Choroid plexus epithelial cell (primary cell): Measurements from ENCODE around the gene NRDE2.

Source experiments
- DNase-seq: peaks from one replicate; pipeline ENCODE4 v3.0.0-alpha.2; 2010; ENCODE audit warnings: low read depth
- H3K4me3 ChIP-seq: 2 replicates; pipeline ENCODE4 v1.5.1; 2011; ENCODE audit warnings: low read depth, mild to moderate bottlenecking, control low read depth, low read length, moderate library complexity
- TF ChIP-seq, protein P1 (sequence below): conservative IDR thresholded peaks from 2 replicates; pipeline ENCODE4 v1.5.1; 2011; ENCODE audit warnings: low read depth, mild to moderate bottlenecking, control low read depth, inconsistent platforms, low read length, moderate library complexity

Gene NRDE2

DNA sequence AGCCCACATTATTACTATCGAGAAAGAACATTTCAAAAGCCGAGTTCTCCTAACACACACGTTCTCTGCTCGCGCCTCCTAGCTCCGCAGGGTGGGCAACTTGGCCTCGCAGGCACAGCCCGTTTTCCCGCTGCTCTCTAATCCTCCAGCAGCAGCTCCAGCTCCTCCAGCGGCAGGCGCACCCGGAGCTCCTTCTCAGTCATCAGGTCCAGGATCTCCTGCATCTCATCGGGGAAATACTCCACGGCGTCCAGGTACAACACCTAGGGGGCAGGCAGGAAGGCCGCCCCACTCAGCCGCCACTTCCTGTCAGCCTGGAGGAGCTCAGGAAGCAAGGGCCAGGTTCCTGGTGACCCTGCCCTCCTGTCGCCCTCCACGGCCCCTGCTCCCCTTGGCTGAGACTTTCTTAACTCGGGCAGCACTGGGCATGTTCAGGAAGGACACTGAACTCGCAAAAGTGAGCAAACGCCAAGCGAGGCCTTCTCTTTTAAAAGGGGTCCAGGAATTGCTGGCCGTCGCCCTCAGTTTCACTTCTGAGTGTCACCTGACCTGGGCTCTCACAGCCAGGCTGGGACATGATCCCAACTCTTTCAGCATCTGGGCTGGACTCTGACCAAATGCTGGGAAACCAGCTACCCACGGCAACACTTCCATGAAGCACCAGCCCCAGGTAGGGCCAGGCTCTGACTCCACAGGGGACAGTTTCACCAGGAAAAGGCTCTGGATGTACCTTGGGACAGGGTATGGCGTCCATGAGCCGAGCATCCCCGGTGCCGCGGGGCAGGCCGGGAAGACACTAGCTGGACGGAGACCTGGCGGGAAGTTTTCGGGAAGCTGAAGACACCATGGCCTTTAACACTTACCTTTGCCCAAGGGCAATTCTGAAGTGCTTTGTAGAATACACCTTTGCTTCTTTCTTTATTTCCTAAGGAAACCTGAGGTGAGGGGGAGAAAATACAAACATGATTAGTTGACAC lies 53.3 kb downstream of the NRDE2 start:
- no peak for DNase-seq
- no peak overlapping the region for H3K4me3 ChIP-seq
- TF ChIP-seq, protein P1, sequence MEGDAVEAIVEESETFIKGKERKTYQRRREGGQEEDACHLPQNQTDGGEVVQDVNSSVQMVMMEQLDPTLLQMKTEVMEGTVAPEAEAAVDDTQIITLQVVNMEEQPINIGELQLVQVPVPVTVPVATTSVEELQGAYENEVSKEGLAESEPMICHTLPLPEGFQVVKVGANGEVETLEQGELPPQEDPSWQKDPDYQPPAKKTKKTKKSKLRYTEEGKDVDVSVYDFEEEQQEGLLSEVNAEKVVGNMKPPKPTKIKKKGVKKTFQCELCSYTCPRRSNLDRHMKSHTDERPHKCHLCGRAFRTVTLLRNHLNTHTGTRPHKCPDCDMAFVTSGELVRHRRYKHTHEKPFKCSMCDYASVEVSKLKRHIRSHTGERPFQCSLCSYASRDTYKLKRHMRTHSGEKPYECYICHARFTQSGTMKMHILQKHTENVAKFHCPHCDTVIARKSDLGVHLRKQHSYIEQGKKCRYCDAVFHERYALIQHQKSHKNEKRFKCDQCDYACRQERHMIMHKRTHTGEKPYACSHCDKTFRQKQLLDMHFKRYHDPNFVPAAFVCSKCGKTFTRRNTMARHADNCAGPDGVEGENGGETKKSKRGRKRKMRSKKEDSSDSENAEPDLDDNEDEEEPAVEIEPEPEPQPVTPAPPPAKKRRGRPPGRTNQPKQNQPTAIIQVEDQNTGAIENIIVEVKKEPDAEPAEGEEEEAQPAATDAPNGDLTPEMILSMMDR, result no peak

DNA sequence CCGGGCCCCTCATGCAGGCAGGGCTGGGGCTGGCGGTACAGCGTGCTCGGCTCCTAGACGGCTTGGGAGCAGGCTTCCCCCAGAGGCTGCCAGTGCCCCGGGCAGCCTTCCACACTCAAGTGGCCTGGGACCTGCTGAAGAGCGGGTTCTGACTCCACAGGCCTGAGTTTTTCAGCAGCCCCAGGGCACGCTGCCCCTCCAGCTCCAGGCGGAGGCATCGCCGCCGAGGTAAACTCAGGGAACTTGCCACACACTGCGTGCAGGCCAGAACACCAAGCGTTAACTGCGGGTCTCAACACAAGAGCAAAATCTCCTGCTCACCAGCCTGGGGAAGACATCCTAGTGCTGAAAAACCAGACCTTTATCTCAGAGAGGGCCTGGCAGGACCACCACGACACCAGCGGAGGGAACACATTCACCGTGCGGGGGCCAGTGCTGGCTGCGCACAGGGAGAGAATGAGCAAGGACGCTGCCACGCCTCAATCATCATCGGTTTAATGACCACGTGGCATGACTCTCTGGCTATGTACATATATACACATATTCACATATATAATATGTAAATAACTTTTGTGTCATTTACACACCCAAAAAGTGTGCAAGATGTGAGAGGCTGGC lies 54.1 kb downstream of the NRDE2 start:
- TF ChIP-seq, protein P1, result no peak
- H3K4me3 ChIP-seq, result no peak overlapping the region
- DNase-seq, result no peak

DNA sequence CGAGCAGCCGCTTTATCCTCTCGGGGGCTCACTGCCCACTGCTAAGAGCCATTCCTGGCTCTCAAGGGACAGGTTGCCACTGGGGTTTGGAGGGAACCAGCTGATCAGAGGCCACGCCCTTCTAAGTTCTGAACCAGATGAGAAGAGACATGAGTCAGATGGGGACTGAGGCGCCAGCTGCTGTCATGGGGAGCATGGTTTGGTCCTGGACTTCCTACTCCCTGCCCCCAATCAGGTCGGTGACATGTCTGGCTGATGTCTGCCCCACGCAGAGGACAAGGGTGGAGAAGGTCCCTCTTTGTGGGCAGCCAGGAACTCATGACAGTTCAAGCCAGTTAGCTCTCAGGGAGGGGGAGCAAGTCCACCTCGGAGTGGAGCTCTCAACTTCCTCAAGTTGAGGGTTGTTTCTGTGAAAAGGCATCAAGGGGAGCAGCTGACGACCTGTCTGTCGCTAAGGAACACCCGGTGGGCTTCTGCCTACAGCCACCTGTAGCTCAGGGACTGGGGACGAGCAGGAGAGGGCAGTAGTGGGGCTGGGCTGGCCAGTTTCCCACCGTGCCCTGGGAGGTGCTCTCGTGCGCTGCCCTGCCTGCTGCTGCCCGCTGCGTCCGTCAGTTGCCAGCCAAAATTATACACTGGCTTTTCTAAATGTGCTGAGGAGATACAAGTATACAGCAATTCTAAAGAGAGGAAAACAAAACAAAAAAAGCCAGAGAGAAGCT lies 54.9 kb downstream of the NRDE2 start:
- TF ChIP-seq, protein P1, result peak; percentile 5
- no peak overlapping the region for H3K4me3 ChIP-seq
- DNase-seq, result peak; percentile 44

DNA sequence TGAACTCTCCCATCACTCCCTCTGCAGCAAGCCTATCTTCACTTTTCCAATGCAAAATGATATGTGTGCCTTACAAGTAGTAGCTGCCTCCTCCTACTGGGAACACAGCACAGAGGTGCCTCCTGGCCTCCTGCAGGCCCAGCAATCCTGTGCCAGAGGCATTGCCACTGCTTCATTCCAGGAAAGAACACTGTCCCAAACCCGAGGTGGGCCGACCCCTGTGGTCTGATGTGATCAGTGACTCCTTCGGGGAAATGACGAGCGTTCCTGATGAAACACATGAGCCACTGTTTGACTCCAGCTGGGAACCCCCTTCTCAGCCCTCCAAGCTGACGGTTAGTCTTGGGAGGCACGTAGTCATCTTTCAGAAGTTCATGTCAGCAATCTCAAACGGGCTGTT lies 55.9 kb downstream of the NRDE2 start:
- DNase-seq, result peak; percentile 92
- no peak overlapping the region for H3K4me3 ChIP-seq
- TF ChIP-seq, protein P1, result no peak

DNA sequence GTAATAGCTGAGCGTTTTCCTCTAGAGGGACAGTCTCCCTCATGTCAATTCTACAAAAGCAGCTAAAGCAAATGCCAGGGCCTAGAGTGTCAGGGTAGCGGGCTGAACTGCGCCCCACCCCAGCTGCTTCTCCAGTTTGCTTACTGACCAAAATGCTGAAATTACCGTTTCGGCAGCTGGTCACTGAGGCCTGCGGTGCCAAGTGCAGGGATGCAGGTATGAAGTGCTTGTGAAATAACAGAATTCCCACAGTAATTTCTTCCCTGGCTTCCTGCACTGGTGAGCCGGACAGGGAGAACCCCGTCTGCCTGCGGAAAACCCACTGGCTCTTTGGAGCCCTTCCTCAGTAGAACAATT lies 56.3 kb downstream of the NRDE2 start:
- H3K4me3 ChIP-seq, result no peak overlapping the region
- TF ChIP-seq, protein P1, result no peak

DNA sequence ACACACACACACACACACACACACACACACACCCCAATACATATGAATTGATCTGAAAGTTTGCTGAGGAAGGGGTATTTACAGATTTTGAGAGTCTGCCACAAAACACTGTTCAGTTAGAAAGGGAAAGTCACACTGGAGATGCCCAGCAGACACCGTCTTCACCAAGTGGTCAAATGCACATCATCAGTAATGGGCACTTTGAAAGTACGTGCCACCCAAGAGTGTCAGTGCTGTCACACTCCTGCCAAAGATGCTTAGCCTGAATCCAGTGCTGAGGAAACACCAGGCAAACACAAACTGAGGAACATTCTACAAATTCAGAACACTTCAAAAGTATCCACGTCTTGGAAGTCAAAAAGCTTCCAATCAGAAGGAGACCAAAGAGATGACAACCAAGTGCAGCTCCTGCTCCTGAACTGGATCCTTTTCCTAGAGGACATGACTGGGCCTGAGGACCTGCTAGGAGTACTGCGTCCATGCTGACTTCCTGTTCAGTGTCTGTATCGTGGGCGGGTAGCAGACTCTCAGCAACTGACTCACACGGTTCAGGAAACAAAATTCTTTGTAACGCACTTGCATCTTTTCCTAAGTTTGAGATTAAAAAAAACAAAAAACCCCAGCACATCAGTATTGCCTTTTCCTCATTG lies 56.8 kb downstream of the NRDE2 start:
- no peak overlapping the region for H3K4me3 ChIP-seq
- peak; percentile 86 for DNase-seq
- TF ChIP-seq, protein P1, result no peak

More for the DNA sequence above, 56.3 kb downstream of the NRDE2 start:
- DNase-seq, result peak; percentile 22
